Effector CD8-positive, alpha-beta T cell (primary cell): ENCODE measurements around the gene VIP.

ENCODE experiments used
- DNase-seq: peaks from one replicate; lab custom pipeline; 2025; lab: John Stamatoyannopoulos, UW

Gene VIP

DNA sequence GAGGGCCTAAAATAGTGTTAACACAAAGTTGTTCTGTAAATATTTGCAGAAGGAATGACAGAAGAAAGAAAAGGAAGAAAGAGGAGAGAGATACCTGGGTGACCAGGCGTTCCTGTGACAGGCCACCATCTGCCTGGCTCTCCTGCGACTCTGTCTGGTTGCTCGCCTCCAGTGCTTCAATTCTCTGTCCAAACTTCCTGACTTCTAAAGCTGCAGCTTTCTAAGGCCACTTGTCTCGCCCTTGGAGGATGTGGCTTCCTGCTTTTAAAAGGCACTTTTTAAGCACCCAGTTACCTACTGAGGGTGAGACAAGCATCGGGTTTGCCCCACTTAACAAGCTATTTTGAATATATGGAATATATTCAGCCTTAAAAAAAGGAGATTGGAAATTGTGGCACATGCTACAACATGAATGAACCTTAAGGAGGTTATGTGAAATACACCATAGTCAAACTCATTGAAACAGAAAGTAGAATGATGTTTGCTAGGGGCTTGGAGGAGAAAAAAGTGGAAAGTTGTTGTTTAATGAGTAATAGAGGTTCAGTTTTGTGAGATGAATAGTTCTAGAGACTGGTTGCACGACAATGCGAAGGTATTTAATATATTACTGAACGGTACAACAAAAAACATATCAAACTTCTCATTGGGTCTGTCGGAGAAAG is 32.8 kb downstream of the VIP start:
- no peak for DNase-seq

- no peak for DNase-seq
These were observed 44.1 kb downstream of the VIP start for GRCh38 chr6:152794696-152795095.

- no peak for DNase-seq
These were observed 53.6 kb downstream of the VIP start for GRCh38 chr6:152804150-152804549.
